Liver (tissue), 9 donors: ENCODE data around the gene NKD1. TPM values are rescaled to one million over a fixed set of nuclear protein-coding genes. Genes with fewer than 3 reads are reported as not detected.

Source experiments
- DNase-seq: peaks from one replicate; pipeline ENCODE4 v3.0.0-alpha.2; 2017; ENCODE audit warnings: low spot score
- H3K27ac ChIP-seq, 2 donors: one replicate each; pipeline ENCODE4 v1.7.0; 2013; ENCODE audit warnings: inconsistent platforms in 2 of 2, low read length in 2 of 2, control low read depth in 1 of 2, low read depth in 1 of 2, mild to moderate bottlenecking in 1 of 2
- H3K27me3 ChIP-seq, 4 donors: one replicate each; pipeline versions ENCODE4 v1.6.1 to v1.7.0; 2013; ENCODE audit warnings: low read length in 3 of 4, inconsistent platforms in 1 of 4, mild to moderate bottlenecking in 1 of 4, moderate library complexity in 1 of 4; ENCODE audit not compliant: control insufficient read depth in 4 of 4, insufficient read depth in 4 of 4
- H3K36me3 ChIP-seq, 4 donors: one replicate each; pipeline versions ENCODE4 v1.6.1 to v1.7.0; 2013; ENCODE audit warnings: low read length in 3 of 4, mild to moderate bottlenecking in 3 of 4, low read depth in 1 of 4, moderate library complexity in 1 of 4; ENCODE audit not compliant: control insufficient read depth in 4 of 4, insufficient read depth in 3 of 4
- H3K4me1 ChIP-seq, 4 donors: one replicate each; pipeline versions ENCODE4 v1.6.1 to v1.7.0; 2013; ENCODE audit warnings: low read length in 3 of 4, mild to moderate bottlenecking in 3 of 4, moderate library complexity in 1 of 4; ENCODE audit not compliant: control insufficient read depth in 4 of 4, insufficient read depth in 4 of 4
- H3K4me3 ChIP-seq, 3 donors: one replicate each; pipeline versions ENCODE4 v1.6.1 to v1.7.0; 2013; ENCODE audit warnings: low read length in 3 of 3, control low read depth in 1 of 3, low read depth in 1 of 3, mild to moderate bottlenecking in 1 of 3
- H3K9ac ChIP-seq, 2 donors: one replicate each; pipeline ENCODE4 v1.7.0; 2013; ENCODE audit warnings: low read length in 2 of 2, mild to moderate bottlenecking in 2 of 2, moderate library complexity in 2 of 2, control low read depth in 1 of 2, low read depth in 1 of 2
- H3K9me3 ChIP-seq, 4 donors: one replicate each; pipeline versions ENCODE4 v1.6.1 to v1.7.0; 2013; ENCODE audit warnings: low read length in 3 of 4; ENCODE audit not compliant: control insufficient read depth in 4 of 4
- EGR1 ChIP-seq, 2 donors: IDR thresholded peaks; 2 replicates each; pipeline ENCODE4 v1.6.1; 2016 to 2018; ENCODE audit warnings: antibody characterized with exemption in 2 of 2, low read depth in 2 of 2
- FOXA1 ChIP-seq: IDR thresholded peaks from 2 replicates; pipeline ENCODE4 v1.6.1; 2016; ENCODE audit warnings: antibody characterized with exemption
- FOXA2 ChIP-seq: IDR thresholded peaks from 2 replicates; pipeline ENCODE4 v1.6.1; 2016; ENCODE audit warnings: antibody characterized with exemption
- GABPA ChIP-seq, 2 donors: IDR thresholded peaks in 1 of 2; conservative IDR thresholded peaks in 1 of 2; 2 replicates each; pipeline ENCODE4 v1.6.1; 2016; ENCODE audit warnings: antibody characterized with exemption in 2 of 2, mild to moderate bottlenecking in 1 of 2, moderate library complexity in 1 of 2
- HNF4A ChIP-seq, 2 donors: conservative IDR thresholded peaks; 2 replicates each; pipeline ENCODE4 v1.6.1; 2016; ENCODE audit warnings: antibody characterized with exemption in 2 of 2, mild to moderate bottlenecking in 2 of 2
- JUND ChIP-seq, 2 donors: IDR thresholded peaks; 2 replicates each; pipeline ENCODE4 v1.6.1; 2016; ENCODE audit warnings: antibody characterized with exemption in 2 of 2
- NR2F2 ChIP-seq: IDR thresholded peaks from 2 replicates; pipeline ENCODE4 v1.6.1; 2016; ENCODE audit warnings: antibody characterized with exemption
- YY1 ChIP-seq: IDR thresholded peaks from 2 replicates; pipeline ENCODE4 v1.6.1; 2016; ENCODE audit warnings: antibody characterized with exemption, mild to moderate bottlenecking
- WGBS: extraction: QIAGEN DNeasy Blood & Tissue Kit; methylation state at CpG from one replicate; pipeline ENCODE4 v1.1.7; 2013; 5-methylcytosine and 5-hydroxymethylcytosine counted together
- polyA plus RNA-seq, 2 donors: library from polyadenylated mRNA; stranded (reverse) in 1 of 2; unstranded in 1 of 2; fragments of 200-250 nt in 1 of 2; fragments of >200 nt in 1 of 2; fragmentation: Nextera tagmentation in 1 of 2; extraction: Ambion mirVana in 1 of 2; gene quantifications; one replicate each; pipeline versions ENCODE4 v1.2.1 to v1.2.3, GENCODE V29; 2013 to 2015
- total RNA-seq, 2 donors: library from RNA; depleted of rRNA; stranded (reverse); fragments of >200 nt; gene quantifications; one replicate each; pipeline ENCODE4 v1.2.3, GENCODE V29; 2014
- TF ChIP-seq, protein P1 (sequence below): IDR thresholded peaks from 2 replicates; pipeline ENCODE4 v1.6.1; 2016; ENCODE audit warnings: antibody characterized with exemption
- TF ChIP-seq, protein P2 (sequence below): IDR thresholded peaks from 2 replicates; pipeline ENCODE4 v1.6.1; 2016; ENCODE audit warnings: antibody characterized with exemption
- TF ChIP-seq, protein P3 (sequence below): IDR thresholded peaks from 2 replicates; pipeline ENCODE4 v1.6.1; 2016; ENCODE audit warnings: antibody characterized with exemption, mild to moderate bottlenecking
- donor health status: healthy.
- donor health status: healthy.
- donor health status: healthy.
- donor health status: healthy.
- donor health status: healthy.

The NKD1 gene
- total and polyA plus RNA-seq, 4 donors = 0.28 to 3.5 (median 0.85) TPM

DNA sequence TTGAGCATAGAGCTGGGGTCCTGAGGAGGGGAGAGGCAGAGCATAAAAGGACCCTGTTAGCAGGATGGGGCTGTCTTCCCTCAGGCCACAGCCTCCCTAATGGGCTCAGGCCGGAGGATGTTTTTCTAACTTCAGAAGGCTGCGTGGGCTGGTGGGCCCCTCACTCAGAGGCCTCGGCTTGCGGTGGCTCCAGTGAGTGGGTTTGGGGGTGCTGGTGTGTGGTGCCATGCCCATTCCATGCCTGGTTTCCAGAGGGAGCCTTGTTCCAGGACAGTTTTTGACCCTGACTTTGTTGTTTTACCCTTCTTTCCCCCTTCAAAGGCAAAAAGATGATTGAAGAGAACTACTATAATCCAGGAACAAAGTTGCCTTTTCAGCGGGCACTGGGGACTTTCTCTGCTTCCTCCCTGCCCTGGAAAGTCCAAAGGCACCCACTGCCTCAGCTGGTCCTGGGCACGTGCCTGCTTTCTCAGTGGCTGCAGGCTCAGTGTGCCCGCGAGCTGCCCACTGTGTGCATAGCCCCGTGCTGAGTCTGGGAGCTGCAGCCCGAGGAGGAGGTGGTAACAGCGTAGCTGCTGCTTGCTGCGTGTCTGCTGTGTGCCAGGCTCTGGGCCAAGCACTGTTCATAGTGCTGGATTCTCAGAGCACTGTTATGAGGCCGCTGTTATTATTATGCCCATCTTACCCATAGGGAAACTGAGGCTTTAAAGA is 11.8 kb downstream of the NKD1 start:
- Histone ChIP-seq H3K27ac (no peak overlapping the region), H3K9ac (no peak overlapping the region), H3K36me3 (peaks cover 0 to 2% (median 0%) of the 10 kb centered on the region in 4 donors), H3K4me3 (no peak overlapping the region), H3K4me1 (no peaks in the 10 kb centered on the region), H3K9me3 (peaks cover 0 to 7% (median 1%) of the 10 kb centered on the region in 4 donors), H3K27me3 (no peaks in the 10 kb centered on the region)
- WGBS = 96% methylated on average over 13 of the region's 13 CpGs
- DNase-seq = no peak
- TF ChIP-seq, protein P1, sequence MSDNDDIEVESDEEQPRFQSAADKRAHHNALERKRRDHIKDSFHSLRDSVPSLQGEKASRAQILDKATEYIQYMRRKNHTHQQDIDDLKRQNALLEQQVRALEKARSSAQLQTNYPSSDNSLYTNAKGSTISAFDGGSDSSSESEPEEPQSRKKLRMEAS = no peak
- no peak for TF ChIP-seq EGR1 (IDR thresholded peaks at IDR 0.05; ENCODE audit: low read depth in 2 of 2)
- TF ChIP-seq, protein P2, sequence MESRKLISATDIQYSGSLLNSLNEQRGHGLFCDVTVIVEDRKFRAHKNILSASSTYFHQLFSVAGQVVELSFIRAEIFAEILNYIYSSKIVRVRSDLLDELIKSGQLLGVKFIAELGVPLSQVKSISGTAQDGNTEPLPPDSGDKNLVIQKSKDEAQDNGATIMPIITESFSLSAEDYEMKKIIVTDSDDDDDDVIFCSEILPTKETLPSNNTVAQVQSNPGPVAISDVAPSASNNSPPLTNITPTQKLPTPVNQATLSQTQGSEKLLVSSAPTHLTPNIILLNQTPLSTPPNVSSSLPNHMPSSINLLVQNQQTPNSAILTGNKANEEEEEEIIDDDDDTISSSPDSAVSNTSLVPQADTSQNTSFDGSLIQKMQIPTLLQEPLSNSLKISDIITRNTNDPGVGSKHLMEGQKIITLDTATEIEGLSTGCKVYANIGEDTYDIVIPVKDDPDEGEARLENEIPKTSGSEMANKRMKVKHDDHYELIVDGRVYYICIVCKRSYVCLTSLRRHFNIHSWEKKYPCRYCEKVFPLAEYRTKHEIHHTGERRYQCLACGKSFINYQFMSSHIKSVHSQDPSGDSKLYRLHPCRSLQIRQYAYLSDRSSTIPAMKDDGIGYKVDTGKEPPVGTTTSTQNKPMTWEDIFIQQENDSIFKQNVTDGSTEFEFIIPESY = no peak
- TF ChIP-seq GABPA (IDR thresholded peaks at IDR 0.05 in 1 of 2, conservative IDR thresholded peaks at IDR 0.05 in 1 of 2) = no peak
- no peak for TF ChIP-seq HNF4A (conservative IDR thresholded peaks at IDR 0.05)

DNA sequence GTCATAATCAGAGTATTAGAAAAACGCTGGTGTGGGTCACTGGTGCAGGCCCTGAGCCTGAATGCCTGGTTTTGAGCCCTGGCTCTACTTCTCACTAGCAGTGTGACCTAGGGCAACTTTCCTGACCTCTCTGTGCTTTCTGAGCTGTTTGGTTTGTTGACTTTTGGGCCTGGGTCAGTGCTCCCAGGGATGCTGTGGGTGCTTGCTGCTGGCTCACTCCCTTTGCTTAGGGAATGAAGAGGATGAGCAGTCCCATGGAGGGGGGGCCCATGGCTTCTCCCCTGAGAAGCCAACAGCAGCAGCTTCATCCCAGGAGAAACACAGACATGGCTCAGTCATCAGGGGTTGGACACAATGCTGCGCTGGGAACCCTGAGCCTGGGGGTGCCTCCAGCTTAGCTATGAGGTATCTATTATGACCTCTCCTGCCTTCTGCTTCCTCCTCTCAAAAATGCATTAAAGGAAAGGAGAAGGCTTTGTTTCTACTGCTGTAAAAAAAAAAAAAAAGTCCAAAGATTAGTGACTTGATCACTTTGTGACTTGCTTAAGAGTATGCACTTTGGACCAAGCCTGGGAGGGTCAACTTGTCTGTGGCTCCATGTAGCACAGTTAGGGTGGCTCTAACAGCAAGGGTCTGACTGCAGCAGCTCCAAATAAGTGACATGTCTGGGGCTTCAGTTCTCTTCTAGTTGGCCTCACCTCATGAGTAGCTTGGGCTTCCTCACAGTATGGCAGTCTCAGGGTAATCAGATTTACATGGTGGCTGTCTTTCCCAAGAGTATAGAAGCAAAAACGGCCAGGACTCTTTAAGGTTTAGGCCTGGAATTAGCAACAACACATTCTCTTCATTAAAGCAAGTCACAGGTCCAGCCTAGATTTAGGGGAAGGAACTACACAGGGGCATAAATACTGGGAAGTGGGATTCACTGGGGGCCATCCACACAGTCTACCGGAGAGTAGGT is 13.0 kb downstream of the NKD1 start:
- DNase-seq = no peak
- no peaks in the 10 kb centered on the region for H3K4me1 ChIP-seq
- 95% methylated on average over 4 of the region's 4 CpGs for WGBS

More for the DNA sequence above, 13.0 kb downstream of the NKD1 start:
- H3K27me3 ChIP-seq = no peaks in the 10 kb centered on the region
- H3K27ac ChIP-seq = no peak overlapping the region
- H3K9ac ChIP-seq = no peak overlapping the region
- peaks cover 0 to 2% (median 0%) of the 10 kb centered on the region in 4 donors for H3K36me3 ChIP-seq
- no peak overlapping the region for H3K4me3 ChIP-seq
- H3K9me3 ChIP-seq = peaks cover 0 to 7% (median 1%) of the 10 kb centered on the region in 4 donors
- no peak for TF ChIP-seq NR2F2
- no peak for TF ChIP-seq HNF4A (conservative IDR thresholded peaks at IDR 0.05)
- TF ChIP-seq JUND (IDR thresholded peaks at IDR 0.05) = no peak
- TF ChIP-seq FOXA2 = no peak
- TF ChIP-seq, protein P3, sequence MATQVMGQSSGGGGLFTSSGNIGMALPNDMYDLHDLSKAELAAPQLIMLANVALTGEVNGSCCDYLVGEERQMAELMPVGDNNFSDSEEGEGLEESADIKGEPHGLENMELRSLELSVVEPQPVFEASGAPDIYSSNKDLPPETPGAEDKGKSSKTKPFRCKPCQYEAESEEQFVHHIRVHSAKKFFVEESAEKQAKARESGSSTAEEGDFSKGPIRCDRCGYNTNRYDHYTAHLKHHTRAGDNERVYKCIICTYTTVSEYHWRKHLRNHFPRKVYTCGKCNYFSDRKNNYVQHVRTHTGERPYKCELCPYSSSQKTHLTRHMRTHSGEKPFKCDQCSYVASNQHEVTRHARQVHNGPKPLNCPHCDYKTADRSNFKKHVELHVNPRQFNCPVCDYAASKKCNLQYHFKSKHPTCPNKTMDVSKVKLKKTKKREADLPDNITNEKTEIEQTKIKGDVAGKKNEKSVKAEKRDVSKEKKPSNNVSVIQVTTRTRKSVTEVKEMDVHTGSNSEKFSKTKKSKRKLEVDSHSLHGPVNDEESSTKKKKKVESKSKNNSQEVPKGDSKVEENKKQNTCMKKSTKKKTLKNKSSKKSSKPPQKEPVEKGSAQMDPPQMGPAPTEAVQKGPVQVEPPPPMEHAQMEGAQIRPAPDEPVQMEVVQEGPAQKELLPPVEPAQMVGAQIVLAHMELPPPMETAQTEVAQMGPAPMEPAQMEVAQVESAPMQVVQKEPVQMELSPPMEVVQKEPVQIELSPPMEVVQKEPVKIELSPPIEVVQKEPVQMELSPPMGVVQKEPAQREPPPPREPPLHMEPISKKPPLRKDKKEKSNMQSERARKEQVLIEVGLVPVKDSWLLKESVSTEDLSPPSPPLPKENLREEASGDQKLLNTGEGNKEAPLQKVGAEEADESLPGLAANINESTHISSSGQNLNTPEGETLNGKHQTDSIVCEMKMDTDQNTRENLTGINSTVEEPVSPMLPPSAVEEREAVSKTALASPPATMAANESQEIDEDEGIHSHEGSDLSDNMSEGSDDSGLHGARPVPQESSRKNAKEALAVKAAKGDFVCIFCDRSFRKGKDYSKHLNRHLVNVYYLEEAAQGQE = no peak
- TF ChIP-seq YY1 = no peak
- TF ChIP-seq EGR1 (IDR thresholded peaks at IDR 0.05; ENCODE audit: low read depth in 2 of 2) = no peak
- no peak for TF ChIP-seq GABPA (IDR thresholded peaks at IDR 0.05 in 1 of 2, conservative IDR thresholded peaks at IDR 0.05 in 1 of 2)
- TF ChIP-seq FOXA1 = no peak
